GM03348 (cell line): Measurements from ENCODE around the gene KLHL10.

ENCODE experiments used
- DNase-seq: peaks from one replicate; pipeline ENCODE4 v3.0.0; 2012; ENCODE audit warnings: low spot score

KLHL10 gene

DNA sequence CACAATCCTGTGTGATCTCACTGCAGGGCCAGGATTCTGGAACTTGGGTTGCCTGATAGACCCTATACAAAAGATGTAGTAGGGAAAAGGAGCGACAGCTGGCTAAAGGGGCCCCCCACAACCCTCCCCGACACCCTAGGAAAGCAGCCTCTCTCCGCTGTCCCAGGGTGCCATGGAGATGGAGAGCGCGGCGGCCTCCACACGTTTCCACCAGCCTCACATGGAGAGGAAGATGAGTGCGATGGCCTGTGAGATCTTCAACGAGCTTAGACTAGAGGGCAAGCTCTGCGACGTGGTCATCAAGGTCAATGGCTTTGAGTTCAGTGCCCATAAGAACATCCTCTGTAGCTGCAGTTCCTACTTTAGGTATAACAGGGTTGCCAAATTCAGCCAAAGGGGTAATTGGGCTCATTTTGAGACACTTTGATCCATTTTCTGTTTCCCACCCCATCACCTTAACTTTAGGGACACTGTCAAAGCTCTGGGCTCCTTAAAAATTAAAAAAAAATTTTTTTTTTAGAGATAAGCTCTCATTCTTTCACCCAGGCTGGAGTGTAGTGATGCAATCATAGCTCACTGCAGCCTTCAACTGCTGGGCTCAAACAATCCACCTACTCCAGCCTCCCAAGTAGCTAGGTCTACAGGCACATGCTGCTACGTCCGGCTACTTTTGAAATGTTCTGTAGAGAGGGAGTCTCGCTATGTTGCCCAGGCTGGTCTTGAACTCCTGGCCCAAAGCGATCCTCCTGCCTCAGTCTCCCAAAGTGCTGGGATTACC is at the start of gene KLHL10:
KLHL10 (plus strand) TSS at position 65 of the 778 bp plus-strand sequence; CDS start at position 173, 108 bp downstream.
- DNase-seq, result no peak

DNA sequence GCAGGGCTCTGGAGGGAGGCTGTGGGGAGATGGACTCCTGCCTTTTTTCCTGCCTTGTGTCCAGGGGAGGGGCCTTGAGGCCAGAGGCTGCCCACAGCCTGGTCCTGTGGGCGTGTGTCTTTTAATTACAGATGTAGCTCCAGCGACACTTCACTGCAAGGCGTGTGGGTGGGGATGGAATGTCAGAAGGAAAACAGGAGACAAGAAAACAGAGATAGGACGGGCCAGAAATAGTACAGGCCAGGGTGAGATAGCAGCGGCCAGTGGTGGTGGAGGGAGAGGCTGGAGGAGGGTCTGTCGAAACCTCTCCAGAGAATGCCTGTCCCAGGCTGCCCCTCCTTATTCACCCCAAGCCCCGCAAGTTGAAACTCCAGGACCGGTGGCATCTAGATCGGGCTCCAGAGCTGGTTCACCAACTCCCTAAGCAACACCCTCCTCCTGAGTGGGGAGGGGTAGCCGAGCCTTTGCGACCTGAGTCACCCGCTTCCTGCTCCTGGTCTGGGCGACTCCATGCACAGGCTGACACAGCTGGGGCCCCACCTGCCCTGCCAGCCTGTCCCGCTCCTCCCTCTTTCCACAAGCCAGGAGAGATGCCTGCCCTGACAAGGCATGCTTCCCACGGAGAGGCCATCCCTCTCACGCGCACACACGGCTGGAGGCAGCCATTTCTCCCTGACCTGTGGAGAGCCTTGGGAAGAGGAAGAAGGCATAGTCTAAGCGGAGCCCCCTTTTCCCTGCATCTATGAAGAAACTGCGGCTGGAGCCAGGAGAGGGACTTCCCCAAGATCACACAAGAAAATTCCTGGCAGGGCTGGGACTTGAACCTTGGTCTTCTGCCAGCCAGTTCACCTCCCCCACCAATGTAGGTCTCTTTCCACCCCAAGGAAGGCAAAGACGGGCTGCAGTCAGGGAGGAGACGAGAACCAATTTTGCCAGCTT is 44.5 kb upstream of the KLHL10 start:
- DNase-seq, result peak; percentile 71

DNA sequence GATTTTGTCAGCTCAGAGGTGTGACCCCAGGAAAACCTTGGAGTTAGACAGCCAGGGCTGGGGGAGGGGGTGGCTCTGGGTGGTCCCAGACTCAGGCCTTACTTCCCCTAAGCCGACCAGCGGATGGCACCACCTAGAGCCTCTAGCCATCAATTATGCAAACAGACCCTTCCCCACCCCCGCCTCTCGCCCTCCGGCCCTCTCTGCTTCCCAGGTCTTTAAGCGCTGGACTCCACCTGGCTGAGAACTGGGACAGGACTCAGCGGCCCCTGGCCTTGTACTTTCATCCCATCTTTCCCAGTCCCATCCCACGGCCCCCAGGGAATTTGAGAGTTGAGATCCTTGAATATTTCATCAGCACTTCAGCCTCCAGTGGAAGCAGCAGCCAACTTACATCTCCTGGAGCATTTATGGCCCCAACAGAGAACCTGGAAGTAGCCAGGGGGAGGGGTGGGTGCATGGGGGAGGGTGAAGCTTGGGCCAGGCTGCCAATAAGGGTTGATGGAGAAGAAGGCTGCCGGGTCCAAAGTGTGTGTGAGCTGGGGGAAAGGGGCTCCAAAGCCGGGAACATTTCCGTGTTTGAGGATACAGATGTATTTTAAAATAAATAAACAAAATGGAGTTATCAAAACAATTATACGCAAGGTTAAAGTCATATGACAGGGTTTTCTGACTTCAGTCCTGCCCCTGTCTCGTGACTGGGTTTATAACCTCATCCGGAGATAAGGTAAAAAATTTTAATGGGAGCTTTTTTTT is 43.7 kb upstream of the KLHL10 start:
- no peak for DNase-seq

DNA sequence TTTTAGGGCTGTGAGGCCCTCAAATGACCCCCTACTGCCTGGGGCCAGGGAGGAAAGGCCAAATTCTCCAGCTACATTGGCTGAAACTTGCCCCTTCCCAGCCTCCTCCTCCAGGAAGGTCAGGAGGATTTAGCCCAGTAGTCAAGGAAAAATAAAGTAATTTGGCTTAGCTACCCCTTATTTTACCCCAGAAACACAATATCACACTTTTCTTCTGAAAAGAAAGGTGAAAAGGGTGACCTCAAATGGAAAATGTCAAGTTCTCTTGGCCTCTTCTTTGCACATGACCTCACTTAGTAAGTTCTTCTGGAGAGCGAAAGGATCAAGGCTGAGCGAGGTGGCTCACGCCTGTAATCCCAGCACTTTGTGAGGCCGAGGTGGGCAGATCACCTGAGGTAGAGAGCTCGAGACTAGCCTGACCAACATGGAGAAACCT is 43.1 kb upstream of the KLHL10 start:
- DNase-seq, result no peak

DNA sequence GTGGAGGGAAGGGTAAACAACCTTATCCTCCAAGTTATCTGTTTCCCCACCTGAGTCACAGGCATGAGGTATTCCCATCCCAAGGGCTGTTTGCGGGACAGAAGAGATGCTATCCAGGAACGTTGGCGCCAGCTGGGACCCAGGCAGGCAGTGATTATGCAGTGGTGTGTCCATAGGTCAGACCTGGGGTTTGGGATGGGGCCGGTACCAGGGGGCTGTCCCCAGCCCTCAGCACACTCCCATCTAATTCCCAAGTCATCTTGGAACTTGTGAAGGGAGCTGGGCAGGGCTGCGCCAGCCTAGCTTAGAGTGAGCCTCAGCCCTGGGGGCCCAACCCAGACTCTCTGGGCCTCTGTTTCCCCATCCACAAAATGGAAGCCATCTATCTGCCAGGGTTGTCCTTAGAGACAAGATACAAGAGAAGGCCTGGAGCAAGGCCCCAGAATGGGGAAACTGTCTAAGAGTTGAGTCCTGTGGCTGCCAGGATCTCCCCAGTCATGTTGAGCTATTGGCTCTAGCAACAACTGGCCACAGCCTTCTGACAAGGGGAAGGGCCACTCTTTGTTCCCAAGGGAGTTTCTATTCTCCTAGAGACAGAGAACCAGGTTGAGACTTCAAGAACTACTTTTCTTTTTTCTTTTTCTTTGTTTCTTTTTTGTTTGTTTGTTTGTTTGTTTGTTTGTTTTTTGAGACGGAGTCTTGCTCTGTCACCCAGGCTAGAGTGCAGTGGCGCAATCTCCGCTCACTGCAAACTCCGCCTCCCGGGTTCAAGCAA is 41.3 kb upstream of the KLHL10 start:
- DNase-seq, result no peak

DNA sequence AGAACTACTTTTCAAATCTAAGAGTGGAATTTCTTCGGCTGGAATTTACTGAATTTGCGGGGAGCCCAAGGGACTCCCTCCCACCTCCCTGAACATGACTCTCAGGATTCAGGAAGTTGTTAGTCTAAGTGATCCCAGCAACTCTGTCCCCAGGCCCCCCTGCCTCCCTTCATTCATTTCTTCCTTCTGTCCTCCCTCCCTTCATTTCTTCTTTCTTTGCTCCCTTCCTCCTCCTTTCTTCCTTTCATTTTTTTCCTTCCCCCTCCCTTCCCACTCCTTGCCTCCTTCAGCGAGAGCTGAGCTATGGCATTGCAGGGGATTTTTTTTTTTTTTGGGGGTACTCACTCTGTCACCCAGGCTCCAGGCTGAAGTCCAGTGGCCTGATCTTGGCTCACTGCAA is 40.2 kb upstream of the KLHL10 start:
- DNase-seq, result no peak

DNA sequence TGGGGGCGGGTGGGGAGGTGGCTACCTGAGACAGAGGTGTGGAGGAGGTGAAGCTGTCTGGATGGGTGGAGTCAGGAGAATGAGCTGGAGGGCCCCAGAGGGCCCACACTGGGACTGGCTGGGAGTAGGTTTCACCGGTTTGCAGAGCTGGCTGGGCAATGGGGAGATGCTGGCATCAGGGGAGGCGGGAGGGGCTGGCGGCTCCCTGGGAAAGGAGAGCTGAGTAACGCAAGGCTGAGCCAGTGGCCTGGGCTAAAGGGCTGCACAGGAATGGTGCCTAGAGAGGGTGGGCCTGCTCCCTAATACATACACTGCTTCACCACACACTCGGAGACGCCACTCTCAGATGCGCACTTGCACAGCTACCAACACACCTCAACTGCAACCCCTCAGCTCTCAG is 38.3 kb upstream of the KLHL10 start:
- no peak for DNase-seq

DNA sequence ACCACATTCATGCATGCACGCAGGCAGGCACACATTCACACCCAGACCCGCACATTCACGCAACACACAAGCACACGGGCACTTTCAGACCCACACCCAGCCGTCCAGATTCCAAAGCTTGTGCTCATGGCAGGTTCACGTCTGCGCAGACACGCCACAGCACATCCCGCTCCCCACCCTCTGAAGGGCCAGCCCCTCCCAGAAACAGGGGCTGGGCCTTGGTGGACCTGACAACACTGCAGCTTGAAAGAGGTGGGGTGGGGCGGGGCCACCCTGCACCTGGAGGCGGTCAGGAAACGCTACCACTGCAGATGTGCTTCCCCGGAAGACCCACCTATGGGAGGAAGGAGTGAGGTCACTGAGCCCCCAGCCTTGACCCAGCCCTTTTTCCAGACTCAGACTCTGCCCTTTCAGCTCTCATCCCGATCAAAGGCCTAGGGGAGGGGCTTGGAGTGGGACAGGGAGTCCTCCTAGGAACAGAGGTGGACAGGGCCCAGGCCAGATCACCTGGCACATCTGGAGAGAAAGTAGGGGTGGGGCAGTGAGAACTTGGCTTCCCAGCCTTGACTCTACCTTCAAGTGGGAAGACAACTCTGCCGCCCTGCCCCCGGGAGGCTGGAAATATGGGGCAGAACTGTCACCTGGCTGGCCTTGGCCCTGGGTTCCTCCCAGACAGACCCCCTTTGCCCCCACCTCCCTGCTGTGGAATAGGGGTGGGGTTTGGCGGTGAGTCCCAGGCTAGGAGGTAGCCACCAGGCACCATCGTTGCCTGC is 36.8 kb upstream of the KLHL10 start:
- DNase-seq, result peak; percentile 66

DNA sequence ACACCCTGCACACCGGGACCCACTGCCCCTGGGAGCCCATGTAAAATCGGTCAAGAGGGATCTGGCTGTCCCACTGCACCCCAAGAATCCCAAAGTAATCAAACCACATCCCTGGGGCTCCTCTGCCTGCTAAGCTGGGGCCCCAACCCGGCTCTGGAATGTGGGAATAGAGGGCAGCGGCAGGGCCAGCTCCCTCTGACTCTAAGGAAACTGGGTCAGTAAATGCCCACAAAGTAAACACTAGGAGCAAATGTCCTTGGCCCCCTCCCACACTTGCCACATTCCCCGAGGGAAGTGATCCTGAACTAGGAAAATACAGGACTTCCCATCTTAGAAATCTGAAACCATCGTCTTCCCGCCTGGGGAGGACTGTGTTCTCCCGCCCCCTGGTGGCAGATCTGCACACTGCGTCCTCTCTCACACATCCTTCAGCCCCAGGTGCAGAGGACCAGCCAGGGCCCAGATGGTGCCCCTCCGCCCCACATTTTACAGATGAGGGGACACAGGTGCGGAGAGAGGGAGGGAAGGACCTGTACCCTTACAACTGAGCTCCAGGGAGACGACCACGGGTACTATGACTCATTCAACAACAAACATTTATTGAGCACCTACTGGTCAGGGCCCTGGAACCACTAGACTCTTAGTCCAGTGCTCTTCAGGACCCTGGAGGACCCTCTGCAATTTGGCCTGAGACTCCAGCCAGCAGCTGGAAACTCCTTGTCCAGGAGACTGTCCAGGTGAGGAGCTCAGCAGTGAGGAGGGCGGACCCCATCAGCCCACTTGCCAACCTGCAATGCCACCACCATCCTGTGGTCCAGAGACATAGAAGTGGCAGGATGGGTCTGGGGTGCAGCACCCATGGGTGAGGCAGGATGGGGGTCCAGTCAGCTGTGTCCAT is 36.0 kb upstream of the KLHL10 start:
- peak; percentile 89 for DNase-seq

DNA sequence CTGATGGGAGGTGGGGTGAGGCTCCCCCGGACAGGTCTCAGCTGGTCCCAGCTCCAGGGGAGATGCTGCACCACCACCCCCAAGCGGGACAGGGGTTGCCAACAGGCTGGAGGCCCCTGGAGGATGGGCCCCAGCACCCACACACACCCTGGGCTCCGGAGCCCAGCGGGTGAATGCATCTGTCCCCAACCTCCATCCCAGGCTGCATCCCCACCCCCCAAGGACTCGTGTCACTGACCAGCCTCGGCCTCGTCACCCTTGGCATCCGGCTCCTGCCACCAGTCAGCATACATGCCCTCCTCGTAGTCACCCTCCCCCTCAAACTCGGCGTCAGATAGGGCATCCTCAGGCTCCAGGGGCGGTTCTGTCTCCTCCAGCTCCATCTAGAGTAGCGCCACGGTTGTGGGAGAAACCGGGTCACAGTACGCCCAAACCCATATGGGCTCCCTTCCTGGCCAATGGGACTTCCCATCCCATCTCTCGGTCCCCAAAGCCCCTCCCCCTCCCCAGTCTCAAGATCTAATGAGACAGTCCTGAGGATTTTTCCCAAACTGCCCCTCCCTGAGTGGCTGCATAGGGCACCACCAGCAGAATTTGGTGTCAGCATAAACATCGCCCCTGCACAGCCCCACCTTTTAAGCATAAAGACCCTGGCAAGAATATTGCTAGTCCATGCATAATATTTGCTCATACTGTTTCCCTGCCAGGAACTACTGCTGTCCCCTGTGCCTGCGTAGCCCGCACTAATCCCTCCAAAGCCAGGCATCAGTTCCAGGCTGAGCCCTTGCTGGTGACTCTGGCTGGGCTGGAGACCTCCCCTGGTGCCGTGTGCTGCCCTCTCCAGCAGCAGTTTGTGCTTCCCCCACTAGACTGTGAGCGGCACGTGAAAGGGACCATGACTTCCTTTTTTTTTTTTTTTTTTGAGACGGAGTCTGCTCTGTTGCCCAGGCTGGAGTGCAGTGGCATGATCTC is 34.3 kb upstream of the KLHL10 start:
- no peak for DNase-seq

DNA sequence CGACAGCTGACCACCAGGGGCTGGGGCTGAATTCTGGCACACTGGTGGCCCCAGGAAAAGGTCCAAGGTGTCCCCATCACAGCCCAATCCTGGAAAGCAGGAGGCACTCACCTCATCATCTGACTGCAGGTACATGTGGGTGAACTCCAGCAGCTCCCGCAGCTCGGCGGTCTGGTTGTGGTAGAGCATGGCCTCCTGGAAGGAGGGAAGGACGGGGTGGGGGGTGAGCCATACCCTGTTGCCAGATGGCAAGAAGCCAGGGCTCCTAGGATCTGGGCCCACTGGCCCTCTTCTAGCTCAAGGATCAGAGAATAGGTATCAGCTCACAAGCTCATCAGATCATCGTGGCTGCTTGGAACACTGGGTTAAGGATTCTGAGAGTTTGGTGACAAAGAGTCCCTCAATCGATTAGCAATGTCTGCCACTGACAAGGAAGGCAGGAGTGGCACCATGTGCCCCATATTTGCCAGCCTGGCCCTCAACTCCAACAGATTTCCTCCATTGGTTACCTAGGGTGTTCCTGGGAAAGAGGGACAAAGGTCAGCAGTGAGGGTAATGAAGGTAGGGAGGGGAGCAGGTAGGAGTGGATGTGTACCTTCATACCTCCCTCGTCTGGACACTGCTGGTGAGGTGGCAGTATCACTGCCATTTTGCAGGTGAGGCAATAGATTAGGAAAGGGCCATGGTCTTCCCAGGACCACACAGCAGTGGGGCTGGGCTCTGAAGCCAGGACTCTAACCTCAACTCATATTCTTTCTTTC is 30.8 kb upstream of the KLHL10 start:
- DNase-seq, result no peak

DNA sequence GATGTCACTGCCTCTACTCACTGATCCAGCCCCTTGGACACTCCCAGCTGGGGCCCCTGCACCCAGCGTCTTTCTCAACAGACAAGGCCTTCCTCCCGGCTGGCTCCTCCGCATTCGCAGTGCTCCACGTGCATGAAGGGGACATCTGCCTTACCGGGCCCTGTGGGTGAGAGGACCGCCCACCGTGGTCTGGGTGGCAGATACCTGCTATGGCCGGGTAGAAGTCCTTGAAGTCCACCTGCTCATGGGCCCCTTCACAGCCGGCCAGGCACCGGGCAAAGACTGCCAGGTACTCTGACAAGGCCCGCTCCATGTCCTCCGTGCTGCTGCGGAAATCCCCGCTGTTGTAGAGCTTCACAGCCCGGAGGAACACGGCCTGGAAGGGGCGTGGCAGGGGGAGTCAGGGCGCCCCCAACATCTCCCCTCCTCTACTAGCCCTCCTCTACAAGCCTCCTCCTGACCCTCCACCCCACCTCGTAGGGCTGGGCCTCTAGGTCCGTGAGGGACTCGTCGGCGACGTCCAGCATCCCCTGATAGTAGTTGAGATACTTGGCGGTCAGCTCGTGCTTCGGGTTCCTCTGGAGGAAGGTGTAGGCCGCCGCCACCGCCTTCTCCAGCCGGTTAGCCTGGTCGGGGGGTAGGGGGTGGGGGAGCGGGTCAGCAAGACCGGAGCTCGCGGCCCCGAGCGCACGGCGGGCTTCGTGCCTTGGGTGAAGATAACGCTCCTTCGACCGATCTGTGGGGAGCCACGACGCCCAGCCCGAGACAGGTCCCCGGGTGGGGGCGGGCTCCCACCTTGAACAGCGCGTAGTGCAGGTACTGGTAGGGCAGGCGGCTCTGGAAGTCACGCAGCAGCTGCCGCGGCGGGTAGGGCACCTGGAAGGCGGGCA is 26.7 kb upstream of the KLHL10 start:
- peak; percentile 37 for DNase-seq

DNA sequence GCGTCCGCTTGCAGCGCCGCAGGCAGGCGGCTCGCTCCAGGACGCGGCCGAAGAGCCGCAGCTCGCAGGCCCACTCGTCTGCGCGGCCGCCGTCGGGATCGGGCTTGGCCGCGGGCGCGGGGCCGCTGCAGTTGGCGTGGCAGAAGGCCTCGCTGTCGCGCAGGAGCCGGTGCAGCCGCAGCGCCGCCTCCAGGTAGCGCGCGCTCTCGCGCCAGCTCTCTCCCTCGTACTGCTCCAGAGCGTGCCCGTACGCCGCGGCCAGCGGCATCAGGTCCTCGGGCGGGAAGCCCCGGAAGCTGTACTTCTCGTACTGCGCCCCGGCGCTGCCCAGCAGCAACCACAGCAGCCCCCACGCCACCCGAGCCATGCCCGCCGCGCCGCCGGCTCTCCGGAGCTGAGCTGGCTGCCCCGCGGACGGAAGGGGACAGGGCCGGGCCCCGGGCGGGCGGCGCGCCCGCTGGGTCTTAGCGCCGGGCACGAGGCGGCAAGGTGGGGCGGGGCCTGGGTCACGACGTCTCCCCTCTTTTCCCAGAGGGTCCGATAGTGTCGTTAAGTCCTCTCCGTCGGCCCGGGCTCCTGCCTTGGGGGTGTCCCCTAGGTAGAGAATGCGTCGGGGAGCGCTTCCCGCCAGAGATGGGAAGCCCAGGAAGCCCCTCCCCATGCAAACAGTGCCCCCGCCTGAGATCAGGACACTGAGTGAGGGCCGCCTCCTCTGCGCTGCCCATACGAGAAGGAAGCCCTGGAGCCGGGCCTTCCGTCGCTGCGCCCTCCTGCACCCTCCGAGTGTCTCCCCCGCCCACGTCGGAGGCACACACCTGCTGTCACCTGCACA is 25.9 kb upstream of the KLHL10 start, which contains the start of gene P3H4:
P3H4 (minus strand) TSS at position 401 of the 832 bp plus-strand sequence; CDS start at position 367, 34 bp downstream.
- DNase-seq, result peak; percentile 93

DNA sequence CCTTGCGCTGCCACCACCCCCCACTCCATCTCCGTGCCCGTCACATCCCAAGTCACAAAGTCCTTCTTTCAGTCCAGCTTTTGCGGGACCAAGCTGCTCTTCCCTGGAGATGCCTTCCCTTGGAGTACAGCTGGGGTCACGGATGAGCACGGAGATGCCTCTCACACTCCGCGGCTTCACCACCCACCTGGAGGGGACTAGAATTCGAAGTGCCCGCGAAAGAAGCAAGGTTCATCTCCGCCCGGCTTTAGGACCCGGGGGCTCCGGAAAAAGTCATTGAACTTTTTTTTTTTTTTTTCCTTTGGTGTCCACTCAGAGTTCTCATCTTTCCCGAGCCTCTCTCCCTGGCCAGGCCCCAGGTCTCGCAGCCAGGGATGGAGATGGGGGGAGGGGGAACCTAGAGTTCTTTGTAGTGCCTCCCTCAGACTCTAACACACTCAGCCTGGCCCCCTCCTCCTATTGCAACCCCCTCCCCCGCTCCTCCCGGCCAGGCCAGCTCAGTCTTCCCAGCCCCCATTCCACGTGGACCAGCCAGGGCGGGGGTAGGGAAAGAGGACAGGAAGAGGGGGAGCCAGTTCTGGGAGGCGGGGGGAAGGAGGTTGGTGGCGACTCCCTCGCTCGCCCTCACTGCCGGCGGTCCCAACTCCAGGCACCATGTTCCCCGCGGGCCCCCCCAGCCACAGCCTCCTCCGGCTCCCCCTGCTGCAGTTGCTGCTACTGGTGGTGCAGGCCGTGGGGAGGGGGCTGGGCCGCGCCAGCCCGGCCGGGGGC is 25.1 kb upstream of the KLHL10 start, which contains the start of gene FKBP10:
FKBP10 (plus strand) TSS at position 624 of the 771 bp plus-strand sequence; CDS start at position 655, 31 bp downstream.
- DNase-seq, result peak; percentile 96
